Thoracic aorta (tissue), 2 donors: ENCODE measurements around the gene COPZ2. TPM values are rescaled to one million over a fixed set of nuclear protein-coding genes. Genes with fewer than 3 reads are reported as not detected.
A peak's percentile ranks its signal among the peaks of the same experiment; 100 is the strongest.

ENCODE experiments used
- ATAC-seq: fragments of 150-250 bp; one replicate; pipeline ENCODE4 v1.8.0; 2017; ENCODE audit warnings: low read depth; ENCODE audit not compliant: insufficient number of reproducible peaks, low FRiP score
- DNase-seq: peaks from one replicate; pipeline ENCODE4 v3.0.0-alpha.2; 2020; ENCODE audit warnings: low spot score
- H3K27ac ChIP-seq, 2 donors: fragments of 200-600 bp; sonication (generic); 1 replicate in 1 of 2; 2 replicates in 1 of 2; pipeline ENCODE4 v1.5.1; 2016; ENCODE audit warnings: mild to moderate bottlenecking in 2 of 2, moderate library complexity in 2 of 2
- H3K27me3 ChIP-seq: fragments of 200-600 bp; sonication (generic); replicated peaks from 2 replicates; pipeline ENCODE4 v1.6.0; 2016; ENCODE audit warnings: mild to moderate bottlenecking; ENCODE audit not compliant: insufficient read depth
- H3K36me3 ChIP-seq: fragments of 200-600 bp; sonication (generic); one replicate; pipeline ENCODE4 v1.5.1; 2016
- H3K4me1 ChIP-seq, 2 donors: fragments of 200-600 bp; sonication (generic); 1 replicate in 1 of 2; 2 replicates in 1 of 2; pipeline versions ENCODE4 v1.5.1 to v1.6.0; 2016; ENCODE audit warnings: low read depth in 2 of 2, mild to moderate bottlenecking in 1 of 2; ENCODE audit not compliant: control insufficient read depth in 1 of 2
- H3K4me3 ChIP-seq: fragments of 200-600 bp; sonication (generic); 2 replicates; pipeline ENCODE4 v1.5.1; 2016; ENCODE audit warnings: mild to moderate bottlenecking
- H3K9me3 ChIP-seq: fragments of 200-600 bp; sonication (generic); 2 replicates; pipeline ENCODE4 v1.5.1; 2016
- total RNA-seq, 2 donors: library from RNA; depleted of rRNA; stranded (reverse); fragments of >200 nt; gene quantifications; one replicate each; pipeline versions ENCODE4 v1.1.0 to v1.2.3, GENCODE V29; 2016
- TF ChIP-seq, protein P1 (sequence below): fragments of 200-600 bp; sonication (generic); IDR thresholded peaks from one replicate; pipeline ENCODE4 v1.5.1; 2019; ENCODE audit warnings: antibody characterized with exemption

Gene COPZ2
- total RNA-seq, 2 donors from 2014 or later: 46.8 to 70.9 TPM

DNA sequence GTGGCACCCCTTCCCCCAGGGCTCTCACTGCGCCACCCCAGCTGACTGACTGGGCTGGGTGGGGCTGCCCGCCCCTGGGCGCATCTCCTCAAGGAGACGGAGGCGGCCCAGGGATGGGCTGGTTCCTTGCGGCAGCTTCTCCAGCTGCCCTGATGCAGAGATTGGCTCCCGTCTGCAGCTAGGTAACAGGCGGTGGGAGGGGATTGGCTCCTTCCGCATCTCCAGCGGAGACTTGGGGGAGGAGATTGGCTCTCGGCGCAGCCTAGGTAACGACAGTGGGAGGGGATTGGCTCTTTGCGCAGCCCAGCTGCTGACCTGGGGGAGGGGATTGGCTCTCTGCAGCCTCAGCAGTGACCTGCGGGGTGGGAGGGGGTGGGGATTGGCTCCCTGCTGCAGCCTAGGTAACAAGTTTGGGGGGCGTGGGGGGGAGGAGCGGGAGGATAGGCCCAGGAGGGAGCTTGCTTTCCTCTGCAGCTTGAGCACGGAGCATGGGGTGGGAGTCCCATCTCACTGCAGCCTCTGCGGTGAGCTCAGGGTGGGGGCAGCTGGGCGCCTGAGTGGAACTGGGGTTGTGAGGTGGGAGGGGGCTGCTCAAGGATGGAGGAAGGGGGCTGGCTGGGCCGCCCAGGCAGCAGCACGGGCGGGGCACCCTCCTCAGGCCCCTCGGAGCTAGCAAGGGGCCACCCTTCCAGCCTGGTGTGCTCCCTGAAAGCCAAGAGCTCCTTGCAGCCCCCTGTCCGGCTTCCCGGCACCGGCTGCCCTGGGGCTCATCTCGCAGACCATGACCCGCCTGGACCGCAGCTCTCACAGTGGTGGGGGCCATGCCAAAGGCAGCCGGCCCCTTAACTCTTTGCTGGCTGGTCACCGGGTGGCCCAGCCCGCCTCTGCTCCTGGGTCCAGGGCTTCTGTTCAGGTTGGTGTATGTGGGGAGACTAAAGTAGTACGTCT is 16.9 kb upstream of the COPZ2 start:
- H3K36me3 ChIP-seq: peaks cover 37% of the 10 kb centered on the region
- DNase-seq: no peak

DNA sequence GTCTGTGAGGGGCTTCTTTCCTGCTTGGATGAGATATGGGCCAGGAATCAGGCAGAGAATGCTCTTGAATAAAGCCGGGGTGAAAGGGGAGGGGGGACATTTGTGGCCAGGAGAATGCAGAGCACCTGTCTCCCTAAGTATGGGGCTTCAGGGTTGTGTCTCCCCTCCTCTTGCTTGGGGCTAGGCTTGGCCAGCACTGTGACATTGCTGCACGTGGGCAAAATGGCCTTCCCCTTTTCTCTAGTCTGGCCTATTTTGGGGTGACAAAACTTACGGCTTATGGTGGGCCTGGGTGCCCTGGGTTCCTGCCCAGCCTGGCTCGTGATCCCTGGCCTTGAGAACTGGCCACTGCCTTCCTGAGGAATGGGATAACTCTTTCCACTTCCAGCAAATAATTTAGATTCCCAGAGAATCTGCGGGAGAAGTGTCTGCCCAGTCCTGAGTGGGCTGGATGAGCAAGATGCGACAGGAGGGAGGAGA is 16.2 kb upstream of the COPZ2 start:
- Histone ChIP-seq H3K4me1 (peaks cover 53 to 68% of the 10 kb centered on the region in 2 donors), H3K27ac (peak overlapping the region; percentile 93 to 95), H3K36me3 (peaks cover 30% of the 10 kb centered on the region), H3K4me3 (peak overlapping the region; percentile 88), H3K9me3 (no peaks in the 10 kb centered on the region), H3K27me3 (no peaks in the 10 kb centered on the region)
- ATAC-seq: no peak
- TF ChIP-seq, protein P1, sequence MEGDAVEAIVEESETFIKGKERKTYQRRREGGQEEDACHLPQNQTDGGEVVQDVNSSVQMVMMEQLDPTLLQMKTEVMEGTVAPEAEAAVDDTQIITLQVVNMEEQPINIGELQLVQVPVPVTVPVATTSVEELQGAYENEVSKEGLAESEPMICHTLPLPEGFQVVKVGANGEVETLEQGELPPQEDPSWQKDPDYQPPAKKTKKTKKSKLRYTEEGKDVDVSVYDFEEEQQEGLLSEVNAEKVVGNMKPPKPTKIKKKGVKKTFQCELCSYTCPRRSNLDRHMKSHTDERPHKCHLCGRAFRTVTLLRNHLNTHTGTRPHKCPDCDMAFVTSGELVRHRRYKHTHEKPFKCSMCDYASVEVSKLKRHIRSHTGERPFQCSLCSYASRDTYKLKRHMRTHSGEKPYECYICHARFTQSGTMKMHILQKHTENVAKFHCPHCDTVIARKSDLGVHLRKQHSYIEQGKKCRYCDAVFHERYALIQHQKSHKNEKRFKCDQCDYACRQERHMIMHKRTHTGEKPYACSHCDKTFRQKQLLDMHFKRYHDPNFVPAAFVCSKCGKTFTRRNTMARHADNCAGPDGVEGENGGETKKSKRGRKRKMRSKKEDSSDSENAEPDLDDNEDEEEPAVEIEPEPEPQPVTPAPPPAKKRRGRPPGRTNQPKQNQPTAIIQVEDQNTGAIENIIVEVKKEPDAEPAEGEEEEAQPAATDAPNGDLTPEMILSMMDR: no peak
- DNase-seq: no peak

More for the DNA sequence above, 16.9 kb upstream of the COPZ2 start:
- H3K9me3 ChIP-seq: no peaks in the 10 kb centered on the region
- peak overlapping the region; percentile 93 to 95 for H3K27ac ChIP-seq
- TF ChIP-seq, protein P1: no peak
- H3K4me3 ChIP-seq: peak overlapping the region; percentile 88
- H3K27me3 ChIP-seq: no peaks in the 10 kb centered on the region
- no peak for ATAC-seq
- peaks cover 50 to 67% of the 10 kb centered on the region in 2 donors for H3K4me1 ChIP-seq

DNA sequence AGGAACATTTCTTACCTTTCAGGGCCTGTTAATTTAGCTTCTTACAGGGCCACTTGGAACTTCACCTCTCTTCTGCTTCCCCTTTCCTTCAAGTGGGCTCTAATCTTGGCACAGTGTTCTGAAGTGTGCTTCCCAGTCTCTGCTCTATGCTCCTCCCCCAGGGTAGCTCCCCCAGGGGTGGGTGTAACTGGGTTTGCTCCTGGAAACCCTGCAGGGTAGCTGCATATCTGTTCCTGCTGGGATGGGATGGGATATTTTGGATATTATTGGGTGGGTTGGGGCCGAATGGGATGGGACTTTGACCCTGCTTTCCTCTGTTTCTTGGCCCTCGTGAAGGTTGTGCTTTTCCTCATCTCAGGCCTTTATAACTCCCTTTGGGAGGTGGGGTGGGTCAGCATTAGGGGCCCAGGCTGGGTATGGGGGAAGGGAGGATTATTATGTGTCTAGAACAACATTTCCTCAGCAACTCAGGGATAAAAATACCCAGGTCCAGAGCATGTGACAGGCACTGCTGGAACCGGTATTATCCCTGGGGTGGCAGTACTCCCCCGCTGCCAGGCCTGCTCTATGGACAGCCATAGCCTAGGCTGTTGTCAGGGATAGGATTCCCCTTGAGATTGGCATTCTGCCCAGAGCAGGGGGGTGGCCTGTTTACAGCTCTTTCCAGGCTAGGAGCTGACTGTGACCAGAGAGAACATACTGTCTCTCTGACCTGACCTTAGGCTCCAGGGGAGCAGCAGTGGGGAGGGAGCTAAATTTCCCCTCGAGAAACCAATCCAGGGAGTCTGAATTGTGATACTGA is 15.6 kb upstream of the COPZ2 start:
- peaks cover 53 to 68% of the 10 kb centered on the region in 2 donors for H3K4me1 ChIP-seq

DNA sequence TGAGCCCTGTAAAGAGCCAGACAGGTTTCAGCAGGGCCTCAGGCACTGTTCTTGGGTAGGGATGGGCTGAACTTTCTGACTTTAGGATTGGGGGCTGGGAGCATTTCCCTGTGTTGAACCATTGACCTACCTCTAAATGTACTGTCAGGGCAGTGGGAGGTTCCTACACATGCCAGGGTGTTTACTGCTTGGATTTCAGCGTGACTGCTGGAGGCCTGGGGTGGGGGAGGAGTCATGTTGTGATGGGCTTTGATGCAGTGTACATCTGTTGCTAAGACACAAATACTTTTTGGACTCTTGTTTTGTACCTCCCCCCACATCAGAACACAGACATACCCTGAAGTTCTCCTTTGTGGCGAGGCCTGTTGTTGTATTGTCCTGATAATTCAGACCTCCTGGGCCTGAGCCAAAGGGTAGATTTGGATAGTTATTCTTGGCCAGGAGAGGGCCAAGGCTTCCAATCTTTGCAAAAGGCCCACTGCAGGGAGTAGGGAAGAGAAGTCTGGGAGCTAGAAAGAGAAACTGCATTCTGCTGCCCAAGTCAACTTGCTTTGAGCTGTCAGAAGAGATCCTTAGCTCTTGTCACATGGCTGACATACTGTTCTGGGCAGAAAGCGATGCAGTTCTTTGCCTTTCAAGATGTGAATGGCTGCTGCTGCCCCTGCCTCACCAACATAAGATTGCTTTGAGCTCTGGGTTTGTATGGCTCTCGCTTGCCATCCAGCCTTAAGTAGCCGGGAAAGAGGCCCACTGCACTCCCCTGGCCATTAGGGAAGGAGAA is 14.3 kb upstream of the COPZ2 start:
- peak overlapping the region; percentile 88 for H3K4me3 ChIP-seq
- ATAC-seq: no peak
- H3K27ac ChIP-seq: peak overlapping the region; percentile 93 to 95
- H3K36me3 ChIP-seq: peaks cover 11% of the 10 kb centered on the region
- H3K9me3 ChIP-seq: no peaks in the 10 kb centered on the region
- TF ChIP-seq, protein P1: no peak
- H3K27me3 ChIP-seq: no peaks in the 10 kb centered on the region
- peak; percentile 36 for DNase-seq
- peaks cover 56 to 72% of the 10 kb centered on the region in 2 donors for H3K4me1 ChIP-seq

More for the DNA sequence above, 15.6 kb upstream of the COPZ2 start:
- ATAC-seq (no peak), DNase-seq (peak; percentile 20)
- Histone ChIP-seq H3K36me3 (peaks cover 23% of the 10 kb centered on the region), H3K9me3 (no peaks in the 10 kb centered on the region), H3K27ac (peak overlapping the region; percentile 93 to 95), H3K4me3 (peak overlapping the region; percentile 88), H3K27me3 (no peaks in the 10 kb centered on the region)
- TF ChIP-seq, protein P1: no peak
